Renal cortical epithelial cell (primary cell): ENCODE results near the gene BCL3. TPM values are rescaled to one million over a fixed set of nuclear protein-coding genes. Genes with fewer than 3 reads are reported as not detected.
A peak's percentile ranks its signal among the peaks of the same experiment; 100 is the strongest.
"Not testable (repeated sequence)": the region's sequence is repeated elsewhere in the genome, so short reads cannot be mapped to it uniquely, and the experiment has no call there.

Experiments
- DNase-seq: peaks from one replicate; pipeline ENCODE4 v3.0.0-alpha.2; 2011; ENCODE audit warnings: low read depth
- total RNA-seq: library from RNA; depleted of rRNA; stranded (reverse); fragments of >200 nt; gene quantifications from 2 replicates; pipeline ENCODE4 v1.2.3, GENCODE V29; 2014

Gene BCL3
- total RNA-seq, 1 donor from 2014 or later, result 10.8 TPM

DNA sequence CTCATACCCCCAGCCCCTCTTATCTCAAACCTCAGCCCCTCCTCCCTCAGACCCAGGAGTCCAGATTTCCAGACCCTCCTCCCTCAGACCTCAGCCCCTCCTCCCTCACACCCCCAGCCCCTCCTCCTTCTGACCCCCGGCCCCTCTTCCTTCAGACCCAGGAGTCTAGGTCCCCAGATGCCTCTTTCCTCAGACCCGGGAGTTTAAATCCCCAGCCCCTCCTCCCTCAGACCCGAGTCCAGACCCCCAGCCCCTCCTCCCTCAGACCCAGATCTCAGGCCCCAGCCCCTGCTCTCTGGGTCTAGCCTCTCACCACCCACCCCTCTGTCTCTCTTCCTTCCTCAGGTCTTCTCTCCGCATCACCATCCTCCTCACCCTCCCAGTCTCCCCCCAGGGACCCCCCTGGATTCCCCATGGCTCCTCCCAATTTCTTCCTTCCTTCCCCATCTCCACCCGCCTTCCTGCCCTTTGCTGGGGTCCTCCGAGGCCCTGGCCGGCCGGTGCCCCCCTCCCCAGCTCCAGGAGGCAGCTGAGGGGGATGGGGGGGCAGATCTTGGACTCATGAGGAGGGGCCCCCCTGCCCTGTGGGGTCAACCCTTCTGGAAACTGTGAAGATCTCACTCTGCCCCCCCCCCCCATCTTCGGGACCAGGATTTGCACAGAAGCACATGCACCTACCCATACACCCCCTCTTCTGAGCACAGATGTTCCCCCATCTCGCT is 10.7 kb downstream of the BCL3 start:
- no peak for DNase-seq

DNA sequence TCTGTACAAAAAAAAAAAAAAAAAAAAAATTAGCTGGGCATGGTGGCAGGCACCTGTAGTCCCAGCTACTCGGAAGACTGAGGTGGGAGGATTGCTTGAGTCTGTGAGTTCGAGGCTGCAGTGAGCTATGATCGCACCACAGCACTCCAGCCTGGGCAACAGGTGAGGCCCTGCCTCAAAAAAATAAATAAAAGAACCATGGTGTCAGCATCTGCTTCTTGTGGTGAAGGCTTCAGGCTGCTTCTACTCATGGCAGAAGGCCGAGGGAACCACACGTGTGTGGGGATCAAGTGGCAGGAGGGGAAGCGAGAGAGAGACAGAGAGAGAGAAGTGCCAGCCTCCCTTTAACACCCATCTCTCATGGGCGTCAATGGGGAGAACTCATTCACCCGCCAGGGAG is 13.5 kb downstream of the BCL3 start:
- DNase-seq, result no peak

DNA sequence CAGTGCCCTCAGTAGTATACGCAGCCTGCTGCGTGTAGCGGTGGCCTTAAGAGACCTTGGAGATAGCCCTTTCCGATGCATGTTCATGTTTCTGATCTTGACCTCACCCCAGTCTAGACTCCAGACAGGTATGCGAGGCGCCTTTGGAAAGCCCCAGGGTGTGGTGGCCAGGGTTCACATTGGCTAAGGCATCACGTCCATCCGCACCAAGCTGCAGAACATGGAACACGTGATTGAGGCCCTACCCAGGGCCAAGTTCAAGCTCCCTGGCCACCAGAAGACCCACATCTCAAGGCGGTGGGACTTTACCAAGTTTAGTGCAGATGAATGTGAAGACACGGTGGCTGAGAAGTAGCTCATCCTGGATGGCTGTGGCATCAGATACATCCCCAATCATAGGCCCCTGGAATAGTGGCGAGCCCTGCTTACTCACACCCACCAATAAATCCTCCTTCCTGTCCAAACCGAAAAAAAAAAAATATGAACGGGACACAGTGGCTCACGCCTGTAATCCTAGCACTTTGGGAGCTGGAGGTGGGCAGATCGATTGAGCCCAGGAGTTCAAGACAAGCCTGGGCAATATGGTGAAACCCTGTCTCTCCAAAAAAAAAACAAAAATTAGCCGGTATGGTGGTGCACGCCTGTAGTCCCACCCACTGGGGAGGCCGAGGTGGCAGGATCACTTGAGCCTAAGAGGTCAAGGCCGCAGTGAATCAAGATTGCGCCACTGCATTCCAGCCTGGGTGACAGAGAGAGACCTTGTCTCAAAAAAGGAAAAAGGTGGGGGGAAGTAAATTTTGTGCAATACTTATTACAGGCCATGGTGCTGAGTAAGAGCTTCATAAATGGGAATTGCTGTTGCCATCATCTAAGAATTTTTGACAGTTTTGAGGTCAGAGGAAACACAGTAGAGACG is 16.8 kb downstream of the BCL3 start:
- no peak for DNase-seq

DNA sequence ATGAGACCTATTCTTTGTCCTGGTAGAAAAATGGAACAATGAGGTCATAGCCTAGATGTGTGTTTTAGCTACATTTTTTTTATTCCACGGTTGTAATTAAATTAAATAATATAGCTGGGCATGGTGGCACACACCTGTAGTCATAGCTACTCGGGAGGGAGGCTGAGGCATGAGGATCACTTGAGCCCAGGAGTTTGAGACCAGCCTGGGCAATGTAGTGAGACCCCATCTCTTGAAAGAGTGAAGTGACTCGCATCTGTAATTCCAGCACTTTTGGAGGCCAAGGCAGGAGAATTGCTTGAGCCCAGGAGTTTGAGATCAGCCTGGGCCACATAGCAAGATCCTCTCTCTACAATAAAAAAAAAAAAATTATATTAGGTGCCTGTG is 17.4 kb downstream of the BCL3 start:
- DNase-seq, result no peak

DNA sequence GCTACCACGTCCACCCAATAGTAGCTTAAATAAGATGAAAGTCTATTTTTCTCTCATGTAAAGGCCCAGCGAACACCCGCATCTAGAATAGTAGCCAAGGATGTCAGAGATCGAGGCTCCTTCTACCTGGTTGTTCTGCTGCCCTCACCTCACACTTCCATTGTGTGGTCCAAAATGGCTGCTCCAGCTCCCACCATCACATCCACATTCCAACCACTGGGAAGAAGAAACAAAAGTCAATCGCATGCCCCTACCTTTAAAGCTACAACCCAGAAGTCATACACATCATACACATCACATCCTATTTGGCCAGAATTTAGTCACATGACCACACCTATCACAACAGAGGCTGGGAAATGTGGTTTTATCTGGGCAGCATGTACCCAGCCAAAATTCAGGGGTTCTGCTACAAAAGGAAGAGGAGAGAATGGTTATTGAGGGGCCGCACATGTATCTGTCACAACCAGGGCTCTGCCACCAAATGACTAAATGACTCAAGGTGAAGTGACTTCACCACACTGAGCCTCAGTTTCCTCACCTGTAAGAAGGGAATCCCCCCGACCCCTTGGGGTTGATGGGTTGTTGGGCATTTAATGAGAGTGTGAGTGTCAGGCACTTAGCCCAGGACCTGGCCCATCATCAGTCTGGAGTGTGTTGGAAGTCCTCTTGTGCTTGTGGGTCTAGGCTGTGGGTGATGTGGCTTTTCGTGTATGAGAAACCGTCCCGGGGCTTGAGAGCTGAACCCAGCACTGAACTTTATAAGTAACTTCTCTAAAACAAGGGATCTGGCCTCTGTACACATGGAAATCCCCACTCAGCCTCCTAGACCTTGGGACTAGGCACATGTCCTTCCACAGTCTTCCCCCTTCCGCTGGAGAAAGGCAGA is 19.0 kb downstream of the BCL3 start:
- no peak for DNase-seq

DNA sequence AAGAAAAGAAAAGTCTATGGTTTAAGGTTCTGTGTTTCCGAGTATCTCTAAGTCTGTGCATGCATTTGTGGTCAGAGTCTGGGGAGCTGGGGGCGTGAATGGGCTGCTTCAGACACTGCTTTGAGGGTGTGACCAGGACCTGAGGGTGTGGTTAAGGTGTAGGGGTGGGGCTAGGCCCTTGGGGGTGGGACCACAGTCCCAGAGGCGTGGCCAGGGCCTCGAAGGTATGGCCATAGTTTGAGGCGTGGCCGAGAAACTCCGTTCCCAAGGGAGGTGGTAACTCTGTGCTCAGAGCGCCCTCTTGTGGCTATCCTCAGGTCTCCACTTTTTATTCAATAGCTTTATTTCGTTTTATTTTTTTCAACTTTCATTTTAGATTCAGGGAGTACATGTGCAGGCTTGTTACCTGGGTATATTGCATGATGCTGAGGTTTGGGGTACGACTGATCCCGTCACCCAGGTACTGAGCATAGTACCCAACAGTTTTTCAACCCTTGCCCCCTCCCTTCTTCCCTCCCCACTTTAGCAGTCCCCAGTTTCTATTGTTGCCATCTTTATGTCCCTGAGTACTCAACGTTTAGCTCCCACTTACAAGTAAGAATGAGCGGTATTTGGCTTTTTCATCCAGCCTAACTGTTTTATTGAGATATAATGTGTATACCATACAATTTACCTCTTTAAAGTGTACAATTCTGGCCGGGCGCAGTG is 22.2 kb downstream of the BCL3 start:
- DNase-seq, result peak; percentile 93

DNA sequence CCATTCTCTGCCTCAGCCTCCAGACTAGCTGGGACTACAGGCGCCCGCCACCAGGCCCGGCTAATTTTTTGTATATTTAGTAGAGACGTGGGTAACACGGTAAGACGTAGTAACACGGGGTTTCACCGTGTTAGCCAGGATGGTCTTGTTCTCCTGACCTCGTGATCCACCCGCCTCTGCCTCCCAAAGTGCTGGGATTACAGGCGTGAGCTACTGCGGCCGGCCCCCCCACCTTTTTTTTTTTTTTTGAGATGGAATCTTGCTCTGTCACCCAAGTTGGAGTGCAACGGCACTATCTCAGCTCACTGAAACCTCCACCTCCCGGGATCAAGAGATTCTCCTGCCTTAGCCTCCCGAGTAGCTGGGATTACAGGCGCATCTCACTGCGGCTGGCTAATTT is 23.6 kb downstream of the BCL3 start:
- DNase-seq, result not testable (repeated sequence)

DNA sequence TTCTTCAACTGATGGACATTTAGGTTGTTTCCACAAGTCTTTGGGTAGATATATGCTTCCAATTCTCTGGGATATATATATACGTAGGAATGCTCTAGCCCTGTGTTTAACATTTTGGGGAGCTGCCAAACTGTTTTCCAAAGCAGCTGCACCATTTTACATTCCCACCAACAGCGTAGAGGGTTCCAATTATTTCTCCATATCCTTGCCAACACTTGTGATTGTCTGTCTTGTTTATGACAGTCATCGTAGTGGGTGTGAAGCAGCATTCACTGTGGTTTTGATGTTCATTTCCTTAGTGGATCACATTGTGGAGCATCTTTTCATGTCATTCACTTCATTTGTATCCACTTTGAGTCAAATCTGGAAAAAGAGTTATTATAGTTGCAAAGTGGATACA is 24.5 kb downstream of the BCL3 start:
- DNase-seq, result no peak

DNA sequence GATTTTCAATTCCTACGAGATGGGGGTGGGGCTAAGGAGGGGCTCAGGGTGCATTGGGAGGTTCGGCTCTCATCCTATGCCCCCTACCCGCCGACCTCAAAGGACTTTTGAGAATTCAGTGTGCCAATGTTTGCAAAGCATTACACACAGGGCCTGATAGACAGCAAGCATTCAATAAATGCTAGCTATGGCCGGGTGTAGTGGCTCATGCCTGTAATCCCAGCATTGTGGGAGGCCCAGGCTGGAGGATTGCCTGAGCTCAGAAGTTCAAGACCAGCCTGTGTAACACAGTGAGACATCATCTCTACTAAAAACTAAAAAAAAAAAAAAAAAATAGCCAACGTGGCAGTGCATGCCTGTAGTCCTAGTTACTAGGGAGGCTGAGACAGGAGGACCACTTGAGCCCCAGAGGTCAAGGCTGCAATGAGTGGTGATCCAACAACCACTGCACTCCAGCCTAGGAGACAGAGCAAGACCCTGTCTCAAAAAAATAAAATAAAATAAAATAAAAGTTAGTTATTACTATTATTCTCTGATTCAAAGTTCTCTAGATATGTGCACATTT is 27.2 kb downstream of the BCL3 start:
- DNase-seq, result no peak

DNA sequence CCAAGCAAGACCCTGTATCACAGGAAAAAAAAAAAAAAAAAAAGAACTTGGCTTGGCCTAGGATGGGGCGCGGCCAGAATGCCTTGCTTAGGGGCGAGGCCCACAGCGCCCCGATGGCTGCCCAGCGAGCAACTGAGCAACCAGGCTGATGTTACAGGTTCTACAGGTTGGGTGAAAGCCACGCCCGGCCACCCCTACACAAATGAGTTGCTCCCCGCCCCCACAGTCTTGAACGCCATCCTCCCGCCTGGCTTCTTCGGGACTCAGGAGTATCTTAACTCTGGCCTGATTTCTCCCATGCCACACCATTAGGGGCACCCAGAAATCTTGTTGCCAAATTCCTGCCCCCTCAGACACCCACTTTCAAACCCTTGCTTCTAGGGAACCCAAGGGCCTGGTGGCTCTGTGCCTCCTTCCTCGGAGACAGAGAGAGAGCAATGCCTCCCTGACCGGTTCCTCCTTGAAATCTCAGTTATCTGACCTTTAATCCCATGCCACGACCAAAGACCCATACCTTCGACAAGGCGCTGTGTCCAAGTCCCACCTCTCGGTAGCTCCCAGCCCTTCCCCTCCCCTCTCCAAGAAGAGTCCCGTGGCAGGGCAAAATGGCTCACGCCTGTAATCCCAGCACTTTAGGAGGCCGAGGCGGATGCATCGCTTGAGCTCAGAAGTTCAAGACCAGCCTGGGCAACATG is 28.0 kb downstream of the BCL3 start:
- no peak for DNase-seq

DNA sequence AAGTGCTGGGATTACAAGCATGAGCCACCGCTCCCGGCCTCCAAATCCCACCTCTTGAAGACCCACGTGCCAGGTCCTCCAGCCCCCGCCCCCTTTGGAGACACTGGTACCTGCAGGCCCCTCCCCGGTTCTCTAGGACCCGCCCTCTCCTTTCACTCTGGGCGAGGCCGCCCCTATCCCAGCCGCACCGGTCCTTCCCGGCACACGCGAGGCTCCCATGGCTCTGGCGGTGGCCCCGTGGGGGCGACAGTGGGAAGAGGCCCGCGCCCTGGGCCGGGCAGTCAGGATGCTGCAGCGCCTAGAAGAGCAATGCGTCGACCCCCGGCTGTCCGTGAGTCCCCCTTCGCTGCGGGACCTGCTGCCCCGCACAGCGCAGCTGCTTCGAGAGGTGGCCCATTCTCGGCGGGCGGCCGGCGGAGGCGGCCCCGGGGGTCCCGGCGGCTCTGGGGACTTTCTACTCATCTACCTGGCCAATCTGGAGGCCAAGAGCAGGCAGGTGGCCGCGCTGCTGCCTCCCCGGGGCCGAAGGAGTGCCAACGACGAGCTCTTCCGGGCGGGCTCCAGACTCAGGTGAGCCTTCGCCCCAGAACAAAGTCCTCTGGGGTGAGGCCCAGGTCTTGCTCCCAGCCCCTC is 29.3 kb downstream of the BCL3 start, which contains the start of gene CBLC:
Gene CBLC, plus strand, starts transcription at position 176 of the 633 bp plus-strand sequence. Its CDS starts 42 bp downstream, at position 218.
- DNase-seq, result peak; percentile 52

DNA sequence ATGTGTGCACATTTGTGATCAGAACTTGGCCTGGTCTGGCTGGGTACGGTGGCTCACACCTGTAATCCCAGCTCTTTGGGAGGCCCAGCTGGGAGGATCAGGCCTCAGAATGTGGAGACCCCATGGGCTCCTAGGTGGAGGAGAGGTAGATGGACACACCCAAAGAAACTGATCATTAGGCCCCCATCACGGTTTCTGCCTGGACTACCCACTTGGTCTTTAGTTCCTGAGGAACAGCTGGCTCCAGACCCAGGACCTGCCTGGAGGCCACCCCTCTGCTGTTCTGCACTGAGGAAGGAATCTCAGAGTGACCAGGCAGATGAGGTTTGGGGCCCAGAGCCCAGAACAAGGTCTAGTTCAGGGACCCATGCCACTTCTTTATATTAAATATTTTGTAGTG is 30.6 kb downstream of the BCL3 start:
- DNase-seq, result no peak

DNA sequence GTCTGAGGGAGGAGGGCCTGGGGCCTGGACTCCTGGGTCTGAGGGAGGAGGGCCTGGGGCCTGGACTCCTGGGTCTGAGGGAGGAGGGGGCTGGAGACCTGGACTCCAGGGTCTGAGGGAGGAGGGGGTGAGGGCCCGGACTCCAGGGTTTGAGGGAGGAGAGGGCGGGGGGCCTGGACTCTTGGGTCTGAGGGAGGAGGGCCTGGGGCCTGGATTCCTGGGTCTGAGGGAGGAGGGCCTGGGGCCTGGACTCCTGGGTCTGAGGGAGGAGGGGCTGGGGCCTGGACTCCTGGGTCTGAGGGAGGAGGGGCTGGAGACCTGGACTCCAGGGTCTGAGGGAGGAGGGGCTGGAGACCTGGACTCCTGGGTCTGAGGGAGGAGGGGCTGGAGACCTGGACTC is 33.2 kb downstream of the BCL3 start:
- DNase-seq, result not testable (repeated sequence)

DNA sequence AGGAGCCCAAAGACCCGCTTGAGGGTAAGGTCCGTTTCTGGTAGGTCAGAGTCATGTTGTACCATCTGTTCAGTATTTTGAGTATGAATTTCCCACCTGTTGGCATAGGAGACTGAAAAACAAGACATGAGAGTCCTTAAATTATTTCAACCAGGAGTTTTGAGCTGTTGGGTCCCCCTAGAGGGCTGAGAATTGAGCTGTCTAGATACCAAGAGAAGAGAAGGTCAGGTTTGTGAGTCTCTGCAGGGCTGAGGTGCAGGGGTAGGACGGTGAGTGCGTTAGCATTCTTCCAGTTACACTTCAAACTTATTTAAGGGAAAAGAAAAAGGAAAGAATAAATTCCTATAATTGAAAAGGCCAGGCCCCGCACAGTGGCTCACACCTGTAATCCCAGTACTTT is 34.2 kb downstream of the BCL3 start:
- DNase-seq, result no peak

DNA sequence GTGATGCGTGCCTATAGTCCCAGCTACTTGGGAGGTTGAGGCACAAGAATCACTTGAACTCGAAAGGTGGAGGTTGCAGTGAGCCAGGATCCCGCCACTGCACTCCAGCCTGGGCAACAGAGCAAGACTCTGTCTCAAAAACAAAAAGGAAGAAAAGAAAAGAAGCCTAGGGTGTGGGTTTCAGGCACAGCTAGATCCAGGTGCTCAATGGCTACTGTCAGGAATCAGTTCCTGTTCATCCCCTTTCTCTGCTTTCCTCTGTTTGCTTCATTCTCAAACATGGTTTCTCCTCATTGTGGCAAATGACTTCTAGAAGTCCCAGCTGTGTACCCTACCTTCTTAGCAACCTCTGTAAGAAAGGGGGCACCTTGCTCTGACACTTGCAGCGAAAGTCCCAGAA is 35.0 kb downstream of the BCL3 start:
- DNase-seq, result no peak

DNA sequence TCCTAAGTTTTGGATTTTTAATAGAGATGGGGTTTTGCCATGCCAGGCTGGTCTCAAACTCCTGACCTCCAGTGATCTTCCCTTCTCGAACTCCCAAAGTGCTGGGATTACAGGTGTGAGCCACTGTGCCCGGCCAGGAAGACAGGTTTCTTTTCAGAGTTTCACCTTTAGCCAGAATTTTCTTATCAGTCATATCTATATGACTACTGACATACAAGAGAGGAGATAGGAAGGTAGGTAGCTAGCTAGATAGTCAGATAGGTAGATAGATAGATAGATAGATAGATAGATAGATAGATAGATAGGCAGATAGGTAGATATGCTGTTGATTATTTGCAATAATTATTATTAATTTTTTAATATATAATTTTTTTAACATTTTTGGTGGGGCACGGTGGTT is 36.8 kb downstream of the BCL3 start:
- no peak for DNase-seq

DNA sequence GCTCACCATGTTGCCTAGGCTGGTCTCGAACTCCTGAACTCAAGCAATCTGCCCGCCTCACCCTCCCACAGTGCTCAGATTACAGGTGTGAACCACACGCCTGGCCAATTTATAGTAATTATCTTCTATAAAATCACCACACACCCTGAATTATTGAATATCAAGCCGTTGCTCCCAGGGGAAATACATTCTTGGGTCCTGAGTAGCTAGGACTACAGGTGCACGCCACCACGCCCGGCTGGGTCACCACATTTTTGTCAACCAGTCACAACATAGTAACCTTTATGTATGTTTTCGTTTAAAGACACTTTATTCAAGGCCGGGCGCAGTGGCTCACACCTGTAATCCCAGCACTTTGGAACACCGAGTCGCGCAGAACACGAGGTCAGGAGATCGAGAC is 37.5 kb downstream of the BCL3 start:
- no peak for DNase-seq

DNA sequence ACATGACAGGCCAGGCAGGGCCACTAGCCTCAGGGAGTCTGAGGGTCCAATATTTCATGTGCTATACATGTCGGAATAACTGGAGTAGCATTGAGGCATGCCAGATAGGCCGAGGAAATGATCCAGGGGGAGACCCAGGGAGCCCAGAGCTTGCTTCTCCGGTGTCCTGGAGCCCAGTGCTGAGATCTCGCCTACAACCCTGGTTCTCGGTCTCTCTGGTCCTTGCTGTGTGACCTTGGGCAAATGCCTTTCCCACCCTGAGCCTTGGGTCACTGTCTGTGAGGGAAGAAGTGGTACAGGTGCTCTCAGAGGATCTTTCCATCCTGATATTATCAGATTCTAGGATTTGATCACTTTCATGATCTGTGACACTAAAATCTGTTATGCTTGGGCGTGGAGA is 40.5 kb downstream of the BCL3 start:
- DNase-seq, result no peak

DNA sequence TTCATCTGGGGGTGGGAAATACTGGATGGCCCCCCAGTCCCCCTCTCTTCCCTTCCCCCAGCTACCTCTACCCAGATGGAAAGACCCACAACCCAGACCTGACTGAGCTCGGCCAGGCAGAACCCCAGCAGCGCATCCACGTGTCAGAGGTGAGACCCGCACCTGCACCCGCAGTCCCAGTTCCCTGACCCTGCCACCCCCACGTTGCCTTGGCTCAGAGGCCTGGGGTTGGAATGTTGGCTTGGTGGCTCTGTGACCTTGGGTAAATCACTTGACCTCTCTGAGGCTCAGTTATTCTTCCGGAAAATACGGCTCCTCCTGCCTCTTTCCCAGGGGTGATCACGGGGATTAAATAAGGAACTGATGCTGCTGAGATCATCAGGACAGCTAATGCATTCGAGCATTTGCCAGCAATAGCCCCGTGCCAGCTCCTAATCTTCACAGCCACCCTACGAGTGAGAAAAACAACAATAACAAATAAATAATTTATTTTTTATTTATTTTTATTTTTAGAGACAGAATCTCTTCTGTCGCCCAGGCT is 41.5 kb downstream of the BCL3 start:
- no peak for DNase-seq

DNA sequence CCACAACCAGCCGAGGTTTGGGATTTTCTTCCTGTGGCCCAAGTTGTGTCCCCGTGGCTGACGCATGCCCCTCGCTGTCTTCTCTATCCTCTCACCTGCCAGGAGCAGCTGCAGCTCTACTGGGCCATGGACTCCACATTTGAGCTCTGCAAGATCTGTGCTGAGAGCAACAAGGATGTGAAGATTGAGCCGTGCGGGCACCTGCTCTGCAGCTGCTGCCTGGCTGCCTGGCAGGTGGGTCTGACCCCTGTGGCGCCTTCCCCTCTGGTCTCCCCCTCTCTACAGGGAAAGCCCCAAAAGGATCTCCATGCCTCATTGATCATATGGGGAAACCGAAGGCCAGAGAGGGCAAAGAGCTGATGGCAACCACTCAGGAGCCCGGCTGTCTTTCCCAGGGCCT is 43.8 kb downstream of the BCL3 start:
- DNase-seq, result no peak
